K562 (cell line): Measurements from ENCODE around the gene PRDX2. TPM values are rescaled to one million over a fixed set of nuclear protein-coding genes. Genes with fewer than 3 reads are reported as not detected.

ENCODE experiments used
- ARNT ChIP-seq, 2 experiments: fragments of 450-650 bp; IDR thresholded peaks; 2 replicates each; pipeline ENCODE4 v1.6.1; 2016; ENCODE audit warnings: mild to moderate bottlenecking in 1 of 2
- BCOR ChIP-seq: fragments of 450-650 bp; IDR thresholded peaks from 2 replicates; pipeline ENCODE4 v1.6.1; 2016
- CCNT2 ChIP-seq: IDR thresholded peaks from 2 replicates; pipeline ENCODE4 v1.6.1; 2011; ENCODE audit warnings: borderline replicate concordance, low read depth, mild to moderate bottlenecking, moderate library complexity, mixed read lengths, low read length; ENCODE audit not compliant: insufficient read length; ENCODE audit errors: extremely low read depth
- ERF ChIP-seq: fragments of 450-650 bp; formaldehyde crosslinking; IDR thresholded peaks from 2 replicates; pipeline ENCODE4 v1.4.0; 2020; ENCODE audit warnings: mild to moderate bottlenecking, mixed read lengths
- FOXA1 ChIP-seq: fragments of 450-650 bp; IDR thresholded peaks from 2 replicates; pipeline ENCODE4 v1.6.1; 2016; ENCODE audit warnings: mild to moderate bottlenecking, borderline replicate concordance
- FOXJ3 ChIP-seq: sonication (generic); formaldehyde crosslinking; IDR thresholded peaks from 2 replicates; pipeline ENCODE4 v1.4.0; 2020; ENCODE audit warnings: mild to moderate bottlenecking, missing genetic modification reagents
- HMG20B ChIP-seq: fragments of 250-450 bp; sonication (Bioruptor Pico); IDR thresholded peaks from 2 replicates; pipeline ENCODE4 v1.5.0; 2021; ENCODE audit warnings: mild to moderate bottlenecking
- KDM5B ChIP-seq: fragments of 200-600 bp; sonication (generic); IDR thresholded peaks from 2 replicates; pipeline ENCODE4 v1.6.1; 2012; ENCODE audit warnings: low read depth, mild to moderate bottlenecking, moderate library complexity, low read length, control low read depth, inconsistent platforms; ENCODE audit not compliant: insufficient replicate concordance
- RAD51 ChIP-seq: fragments of 450-650 bp; IDR thresholded peaks from 2 replicates; pipeline ENCODE4 v1.7.1; 2016; ENCODE audit warnings: low read depth, mild to moderate bottlenecking, borderline replicate concordance
- SIX5 ChIP-seq, 2 experiments: IDR thresholded peaks; 2 replicates each; pipeline ENCODE4 v1.6.1; 2011; ENCODE audit warnings: low read length in 2 of 2, borderline replicate concordance in 1 of 2, low read depth in 1 of 2, mild to moderate bottlenecking in 1 of 2, moderate library complexity in 1 of 2; ENCODE audit not compliant: insufficient read depth in 1 of 2
- SMAD2 ChIP-seq: fragments of 150-350 bp; IDR thresholded peaks from 2 replicates; pipeline ENCODE4 v1.6.1; 2014; ENCODE audit warnings: low read depth, mild to moderate bottlenecking, low read length
- STAG1 ChIP-seq: sonication (generic); formaldehyde crosslinking; IDR thresholded peaks from 2 replicates; pipeline ENCODE4 v1.5.0; 2020; ENCODE audit warnings: missing genetic modification reagents, borderline replicate concordance
- YBX1 ChIP-seq: fragments of 450-650 bp; IDR thresholded peaks from 2 replicates; pipeline ENCODE4 v1.7.1; 2016; ENCODE audit warnings: mild to moderate bottlenecking
- ZNF121 ChIP-seq: sonication (generic); formaldehyde crosslinking; conservative IDR thresholded peaks from 2 replicates; pipeline ENCODE4 v1.8.0; 2022; ENCODE audit warnings: missing genetic modification reagents
- ZNF175 ChIP-seq: fragments of 200-800 bp; sonication (Bioruptor generic); IDR thresholded peaks from 2 replicates; pipeline ENCODE4 v1.6.1; 2016; ENCODE audit warnings: low read depth, mild to moderate bottlenecking, missing genetic modification characterization, missing compliant biosample characterization
- ZNF668 ChIP-seq: fragments of 250-450 bp; sonication (Bioruptor Pico); IDR thresholded peaks from 2 replicates; pipeline ENCODE4 v1.8.0; 2022; ENCODE audit warnings: mild to moderate bottlenecking, inconsistent platforms
- ZNF699 ChIP-seq: fragments of 250-450 bp; sonication (Bioruptor Pico); IDR thresholded peaks from 2 replicates; pipeline ENCODE4 v1.8.0; 2021; ENCODE audit warnings: mild to moderate bottlenecking, moderate library complexity; ENCODE audit not compliant: insufficient replicate concordance
- polyA plus RNA-seq, 8 experiments: library from polyadenylated mRNA; depleted of rRNA in 4 of 8; stranded (reverse) in 5 of 8; unstranded in 3 of 8; fragments of >200 nt; fragmentation: Nextera tagmentation in 2 of 8; fragmentation: Illumina TruSeq in 1 of 8; extraction: Ambion mirVana in 2 of 8; extraction: Trizol in 1 of 8; gene quantifications; 2 replicates each; pipeline versions ENCODE4 v1.2.1 to v1.2.3, GENCODE V29; 2011 to 2014; ENCODE audit warnings: inconsistent platforms in 1 of 8, missing spikeins in 1 of 8
- total RNA-seq, 7 experiments: library from RNA; depleted of rRNA in 6 of 7; stranded (reverse); fragments of >200 nt in 6 of 7; fragmentation: Illumina TruSeq in 2 of 7; extraction: Trizol in 2 of 7; gene quantifications; 2 replicates each; pipeline versions ENCODE4 v1.2.1 to v1.2.3, GENCODE V29; 2011 to 2021; ENCODE audit warnings: low replicate concordance in 1 of 7
- TF ChIP-seq, protein P1 (sequence below): fragments of 250-450 bp; sonication (Bioruptor Pico); IDR thresholded peaks from 2 replicates; pipeline ENCODE4 v1.4.0; 2020; ENCODE audit warnings: mild to moderate bottlenecking
- TF ChIP-seq, protein P2 (sequence below): fragments of 450-650 bp; IDR thresholded peaks from 2 replicates; pipeline ENCODE4 v1.6.1; 2016; ENCODE audit warnings: borderline replicate concordance
- TF ChIP-seq, protein P3 (sequence below): fragments of 250-450 bp; sonication (Bioruptor Pico); IDR thresholded peaks from 2 replicates; pipeline ENCODE4 v1.4.0; 2020; ENCODE audit warnings: mild to moderate bottlenecking, moderate library complexity
- TF ChIP-seq, protein P4 (sequence below): sonication (generic); formaldehyde crosslinking; IDR thresholded peaks from 2 replicates; pipeline ENCODE4 v1.4.0; 2020; ENCODE audit warnings: mild to moderate bottlenecking, missing genetic modification reagents

Gene PRDX2
- total and polyA plus RNA-seq, 9 of the 15 experiments (the other 6 are each of a cell fraction or from before 2014, with no cell fraction given), result 206 to 1,183 (median 415) TPM

DNA sequence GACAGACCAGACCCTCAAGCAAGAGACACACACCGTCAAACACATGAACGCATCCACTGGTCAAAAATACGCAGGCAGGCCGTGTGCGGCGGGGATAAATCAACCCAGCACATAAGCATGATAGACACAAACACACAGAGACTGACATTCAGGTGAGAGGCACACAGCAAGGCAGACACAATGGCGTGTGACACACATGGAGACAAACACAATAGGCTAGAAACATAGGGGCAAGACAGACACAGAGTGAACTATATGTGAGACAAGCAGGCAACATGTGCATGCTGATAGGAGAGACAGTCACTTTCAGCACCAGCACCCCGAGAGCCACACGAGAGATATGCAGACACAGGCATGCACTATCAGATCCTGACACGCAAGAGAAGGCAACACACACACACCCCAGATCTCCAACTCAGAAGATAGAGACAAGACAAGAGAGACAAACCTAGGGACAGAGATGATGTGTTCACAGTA is 17.2 kb downstream of the PRDX2 start (continued):
- TF ChIP-seq RAD51 (no peak), ZNF699 (CRISPR knock-in tag) (no peak), BCOR (peak; percentile 87), FOXA1 (no peak), ARNT (IDR thresholded peaks at IDR 0.05) (peak in 1 of 2 experiments; percentile 83; a peak in 1 of 4 replicates), ZNF121 (no peak), STAG1 (no peak), ERF (CRISPR knock-in tag) (0 out of 2 replicates have a peak, but pooled peaks have one; percentile 31), HMG20B (CRISPR knock-in tag) (no peak), YBX1 (no peak), SIX5 (IDR thresholded peaks at IDR 0.05; ENCODE audit: borderline replicate concordance in 1 of 2, insufficient read depth in 1 of 2, low read depth in 1 of 2, low read length in 2 of 2) (no peak), CCNT2 (peak; percentile 18), SMAD2 (no peak), FOXJ3 (CRISPR knock-in tag) (no peak), ZNF668 (CRISPR knock-in tag) (no peak), KDM5B (no peak), ZNF175 (CRISPR knock-in tag) (0 out of 2 replicates have a peak, but pooled peaks have one; percentile 71)
- TF ChIP-seq, protein P1, sequence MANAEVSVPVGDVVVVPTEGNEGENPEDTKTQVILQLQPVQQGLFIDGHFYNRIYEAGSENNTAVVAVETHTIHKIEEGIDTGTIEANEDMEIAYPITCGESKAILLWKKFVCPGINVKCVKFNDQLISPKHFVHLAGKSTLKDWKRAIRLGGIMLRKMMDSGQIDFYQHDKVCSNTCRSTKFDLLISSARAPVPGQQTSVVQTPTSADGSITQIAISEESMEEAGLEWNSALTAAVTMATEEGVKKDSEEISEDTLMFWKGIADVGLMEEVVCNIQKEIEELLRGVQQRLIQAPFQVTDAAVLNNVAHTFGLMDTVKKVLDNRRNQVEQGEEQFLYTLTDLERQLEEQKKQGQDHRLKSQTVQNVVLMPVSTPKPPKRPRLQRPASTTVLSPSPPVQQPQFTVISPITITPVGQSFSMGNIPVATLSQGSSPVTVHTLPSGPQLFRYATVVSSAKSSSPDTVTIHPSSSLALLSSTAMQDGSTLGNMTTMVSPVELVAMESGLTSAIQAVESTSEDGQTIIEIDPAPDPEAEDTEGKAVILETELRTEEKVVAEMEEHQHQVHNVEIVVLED (CRISPR knock-in tag), result 0 out of 2 replicates have a peak, but pooled peaks have one; percentile 3
- TF ChIP-seq, protein P2, sequence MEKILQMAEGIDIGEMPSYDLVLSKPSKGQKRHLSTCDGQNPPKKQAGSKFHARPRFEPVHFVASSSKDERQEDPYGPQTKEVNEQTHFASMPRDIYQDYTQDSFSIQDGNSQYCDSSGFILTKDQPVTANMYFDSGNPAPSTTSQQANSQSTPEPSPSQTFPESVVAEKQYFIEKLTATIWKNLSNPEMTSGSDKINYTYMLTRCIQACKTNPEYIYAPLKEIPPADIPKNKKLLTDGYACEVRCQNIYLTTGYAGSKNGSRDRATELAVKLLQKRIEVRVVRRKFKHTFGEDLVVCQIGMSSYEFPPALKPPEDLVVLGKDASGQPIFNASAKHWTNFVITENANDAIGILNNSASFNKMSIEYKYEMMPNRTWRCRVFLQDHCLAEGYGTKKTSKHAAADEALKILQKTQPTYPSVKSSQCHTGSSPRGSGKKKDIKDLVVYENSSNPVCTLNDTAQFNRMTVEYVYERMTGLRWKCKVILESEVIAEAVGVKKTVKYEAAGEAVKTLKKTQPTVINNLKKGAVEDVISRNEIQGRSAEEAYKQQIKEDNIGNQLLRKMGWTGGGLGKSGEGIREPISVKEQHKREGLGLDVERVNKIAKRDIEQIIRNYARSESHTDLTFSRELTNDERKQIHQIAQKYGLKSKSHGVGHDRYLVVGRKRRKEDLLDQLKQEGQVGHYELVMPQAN, result peak; percentile 75
- TF ChIP-seq, protein P3, sequence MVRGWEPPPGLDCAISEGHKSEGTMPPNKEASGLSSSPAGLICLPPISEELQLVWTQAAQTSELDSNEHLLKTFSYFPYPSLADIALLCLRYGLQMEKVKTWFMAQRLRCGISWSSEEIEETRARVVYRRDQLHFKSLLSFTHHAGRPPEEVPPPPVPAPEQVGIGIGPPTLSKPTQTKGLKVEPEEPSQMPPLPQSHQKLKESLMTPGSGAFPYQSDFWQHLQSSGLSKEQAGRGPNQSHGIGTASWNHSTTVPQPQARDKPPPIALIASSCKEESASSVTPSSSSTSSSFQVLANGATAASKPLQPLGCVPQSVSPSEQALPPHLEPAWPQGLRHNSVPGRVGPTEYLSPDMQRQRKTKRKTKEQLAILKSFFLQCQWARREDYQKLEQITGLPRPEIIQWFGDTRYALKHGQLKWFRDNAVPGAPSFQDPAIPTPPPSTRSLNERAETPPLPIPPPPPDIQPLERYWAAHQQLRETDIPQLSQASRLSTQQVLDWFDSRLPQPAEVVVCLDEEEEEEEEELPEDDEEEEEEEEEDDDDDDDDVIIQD (CRISPR knock-in tag), result no peak
- TF ChIP-seq, protein P4, sequence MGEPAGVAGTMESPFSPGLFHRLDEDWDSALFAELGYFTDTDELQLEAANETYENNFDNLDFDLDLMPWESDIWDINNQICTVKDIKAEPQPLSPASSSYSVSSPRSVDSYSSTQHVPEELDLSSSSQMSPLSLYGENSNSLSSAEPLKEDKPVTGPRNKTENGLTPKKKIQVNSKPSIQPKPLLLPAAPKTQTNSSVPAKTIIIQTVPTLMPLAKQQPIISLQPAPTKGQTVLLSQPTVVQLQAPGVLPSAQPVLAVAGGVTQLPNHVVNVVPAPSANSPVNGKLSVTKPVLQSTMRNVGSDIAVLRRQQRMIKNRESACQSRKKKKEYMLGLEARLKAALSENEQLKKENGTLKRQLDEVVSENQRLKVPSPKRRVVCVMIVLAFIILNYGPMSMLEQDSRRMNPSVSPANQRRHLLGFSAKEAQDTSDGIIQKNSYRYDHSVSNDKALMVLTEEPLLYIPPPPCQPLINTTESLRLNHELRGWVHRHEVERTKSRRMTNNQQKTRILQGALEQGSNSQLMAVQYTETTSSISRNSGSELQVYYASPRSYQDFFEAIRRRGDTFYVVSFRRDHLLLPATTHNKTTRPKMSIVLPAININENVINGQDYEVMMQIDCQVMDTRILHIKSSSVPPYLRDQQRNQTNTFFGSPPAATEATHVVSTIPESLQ (CRISPR knock-in tag), result no peak
